Skeletal muscle tissue (tissue), 4 donors: ENCODE measurements around the gene NUP93. TPM values are rescaled to one million over a fixed set of nuclear protein-coding genes. Genes with fewer than 3 reads are reported as not detected.
"Not testable (repeated sequence)": the region's sequence is repeated elsewhere in the genome, so short reads cannot be mapped to it uniquely, and the experiment has no call there.

Experiments used
- H3K27ac ChIP-seq: one replicate; pipeline ENCODE4 v1.7.0; 2013; ENCODE audit warnings: mild to moderate bottlenecking, low read depth, low read length, inconsistent platforms
- H3K27me3 ChIP-seq, 3 donors: one replicate each; pipeline ENCODE4 v1.7.0; 2013; ENCODE audit warnings: low read length in 3 of 3; ENCODE audit not compliant: control insufficient read depth in 3 of 3, insufficient read depth in 3 of 3
- H3K36me3 ChIP-seq, 3 donors: one replicate each; pipeline ENCODE4 v1.7.0; 2013; ENCODE audit warnings: low read length in 3 of 3; ENCODE audit not compliant: control insufficient read depth in 3 of 3, insufficient read depth in 3 of 3
- H3K4me1 ChIP-seq, 3 donors: one replicate each; pipeline ENCODE4 v1.7.0; 2013; ENCODE audit warnings: low read length in 3 of 3, mild to moderate bottlenecking in 3 of 3; ENCODE audit not compliant: control insufficient read depth in 3 of 3, insufficient read depth in 3 of 3
- H3K4me3 ChIP-seq, 3 donors: one replicate each; pipeline ENCODE4 v1.7.0; 2013; ENCODE audit warnings: low read length in 3 of 3
- H3K9ac ChIP-seq, 3 donors: one replicate each; pipeline ENCODE4 v1.7.0; 2013; ENCODE audit warnings: low read length in 3 of 3, mild to moderate bottlenecking in 3 of 3, moderate library complexity in 2 of 3, low read depth in 1 of 3
- H3K9me3 ChIP-seq, 3 donors: one replicate each; pipeline ENCODE4 v1.7.0; 2013; ENCODE audit warnings: low read length in 3 of 3; ENCODE audit not compliant: control insufficient read depth in 3 of 3
- total RNA-seq: library from RNA; depleted of rRNA; stranded (reverse); fragments of >200 nt; gene quantifications from one replicate; pipeline ENCODE4 v1.2.3, GENCODE V29; 2014
- donor health status: Osteomylitis.

The NUP93 gene
- total RNA-seq, 1 donor from 2014 or later: 54.8 TPM

DNA sequence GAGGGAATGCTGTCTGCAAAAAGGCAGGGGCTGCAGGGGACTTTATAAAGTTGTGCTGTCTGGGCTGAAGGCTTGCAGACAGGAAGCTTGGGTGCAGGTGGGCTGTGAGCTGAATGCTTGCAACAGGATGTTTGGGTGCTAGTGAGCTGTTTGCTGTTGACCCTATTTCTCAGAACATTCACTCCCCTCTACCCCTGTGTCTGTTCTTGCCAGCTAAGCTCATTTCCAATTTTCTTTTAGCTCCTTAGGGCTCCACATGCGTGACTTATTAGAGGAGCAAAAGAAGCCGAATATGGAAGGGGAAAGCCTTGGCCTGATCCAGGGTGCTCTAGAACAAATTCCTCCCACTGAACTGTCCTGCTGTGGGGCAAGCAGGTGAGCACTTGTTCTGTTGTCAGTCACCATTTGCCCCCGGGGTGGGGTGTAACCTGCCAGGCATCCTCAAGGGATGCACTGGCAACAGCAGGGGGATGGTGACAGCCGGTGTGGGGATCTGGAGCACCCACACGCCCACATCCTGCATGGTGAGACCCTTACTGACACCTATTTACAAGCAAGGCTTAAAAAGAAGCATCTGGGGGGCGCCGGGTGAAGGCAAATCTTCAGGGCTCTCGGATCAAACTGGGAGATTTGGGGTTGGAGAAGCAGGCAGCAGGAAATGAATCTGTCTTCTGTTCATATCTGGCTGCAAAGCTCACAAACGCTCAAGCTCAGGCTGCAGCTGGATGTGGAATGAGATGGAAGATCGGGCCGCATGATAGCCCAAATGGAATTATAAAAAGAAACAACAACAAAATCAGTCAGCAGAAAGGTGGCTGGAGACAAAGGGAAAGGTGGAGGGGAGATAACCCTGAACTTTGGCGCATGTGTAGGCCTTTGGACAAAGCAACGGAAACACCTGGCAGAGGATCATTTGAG is 21.1 kb upstream of the NUP93 start:
- H3K4me3 ChIP-seq: no peak overlapping the region
- no peaks in the 10 kb centered on the region for H3K36me3 ChIP-seq
- no peaks in the 10 kb centered on the region for H3K4me1 ChIP-seq
- H3K9ac ChIP-seq: no peak overlapping the region
- H3K9me3 ChIP-seq: no peaks in the 10 kb centered on the region
- no peaks in the 10 kb centered on the region for H3K27me3 ChIP-seq
- H3K27ac ChIP-seq: no peak overlapping the region

DNA sequence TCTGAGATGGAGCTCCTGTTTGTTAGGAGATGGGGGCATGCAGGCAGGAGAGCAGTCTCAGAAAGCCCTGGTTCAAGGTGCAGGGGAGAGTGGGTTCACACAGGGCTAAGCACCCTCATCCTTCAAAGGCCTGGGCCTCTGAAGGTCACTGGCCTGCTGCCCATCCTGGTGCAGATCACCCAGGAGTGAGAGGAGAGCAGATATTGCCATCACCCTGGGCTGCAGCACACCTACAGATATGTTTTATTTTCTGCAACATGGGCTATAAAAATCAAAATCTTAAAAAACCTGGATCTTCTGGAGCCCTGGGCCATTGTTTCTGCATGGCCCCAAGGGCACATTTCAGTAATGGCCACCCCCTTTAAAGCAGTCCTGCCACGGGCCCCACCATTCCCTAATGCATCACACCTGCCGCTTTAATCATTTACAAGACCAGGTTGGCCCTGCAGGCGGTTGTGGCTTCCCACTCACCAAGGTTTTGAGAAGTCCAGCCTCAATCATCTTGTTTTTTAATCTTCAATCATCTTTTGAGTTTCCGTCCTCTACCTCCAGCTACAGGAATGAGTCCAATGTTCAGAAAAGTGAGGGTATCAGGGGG is 20.4 kb upstream of the NUP93 start:
- H3K27me3 ChIP-seq: no peaks in the 10 kb centered on the region
- no peak overlapping the region for H3K27ac ChIP-seq
- no peak overlapping the region for H3K9ac ChIP-seq
- no peak overlapping the region for H3K4me3 ChIP-seq
- no peaks in the 10 kb centered on the region for H3K4me1 ChIP-seq
- no peaks in the 10 kb centered on the region for H3K9me3 ChIP-seq
- no peaks in the 10 kb centered on the region for H3K36me3 ChIP-seq

DNA sequence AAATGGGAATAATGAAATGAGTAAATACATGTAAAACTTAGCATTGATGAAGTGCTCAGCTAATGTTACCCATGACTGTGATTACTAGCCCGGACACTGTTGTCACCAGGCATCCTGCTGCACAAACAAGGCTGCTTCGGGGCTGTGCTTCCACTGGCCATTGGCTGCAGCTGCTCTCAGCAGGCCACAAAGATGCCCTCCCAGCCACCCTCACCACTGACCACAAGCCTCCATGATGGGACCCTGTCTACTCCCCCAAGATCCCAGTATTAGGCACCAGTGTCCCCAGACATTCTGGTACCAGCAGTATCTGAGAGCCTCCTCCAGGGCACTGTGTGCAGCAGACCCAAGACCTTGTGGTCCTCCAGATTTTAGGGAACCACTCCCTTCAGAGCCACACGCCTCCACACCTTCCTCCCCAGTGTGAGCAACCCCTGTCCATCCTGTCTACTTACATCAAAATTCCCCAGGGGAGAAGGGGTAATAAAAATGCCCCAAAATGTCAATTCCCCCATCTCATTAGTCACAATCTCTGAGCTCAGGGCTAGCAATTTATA is 19.7 kb upstream of the NUP93 start:
- Histone ChIP-seq H3K4me3 (no peak overlapping the region), H3K9ac (no peak overlapping the region), H3K36me3 (no peaks in the 10 kb centered on the region), H3K9me3 (no peaks in the 10 kb centered on the region), H3K27me3 (no peaks in the 10 kb centered on the region), H3K27ac (no peak overlapping the region), H3K4me1 (no peaks in the 10 kb centered on the region)

DNA sequence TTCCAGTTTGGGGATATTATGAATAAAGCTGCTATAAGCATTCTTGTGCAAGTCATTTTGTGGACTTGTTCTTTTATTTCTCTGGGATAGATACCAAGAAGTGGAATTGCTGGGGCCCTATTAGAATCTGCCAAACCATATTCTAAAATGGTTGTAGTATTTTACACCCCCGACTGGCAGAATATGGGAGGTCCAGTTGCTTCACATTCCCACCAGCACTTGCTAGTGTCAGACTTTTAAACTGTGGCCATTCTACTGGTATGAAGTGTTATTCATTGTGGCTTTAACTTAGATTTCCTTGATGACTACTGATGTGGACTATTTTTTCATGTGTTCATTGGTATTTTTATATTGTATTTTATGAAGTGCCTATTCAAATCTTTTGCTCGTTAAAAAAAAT is 18.1 kb upstream of the NUP93 start:
- no peaks in the 10 kb centered on the region for H3K4me1 ChIP-seq
- no peak overlapping the region for H3K27ac ChIP-seq
- no peaks in the 10 kb centered on the region for H3K27me3 ChIP-seq
- H3K4me3 ChIP-seq: no peak overlapping the region
- H3K9ac ChIP-seq: no peak overlapping the region
- no peaks in the 10 kb centered on the region for H3K9me3 ChIP-seq
- H3K36me3 ChIP-seq: no peaks in the 10 kb centered on the region

DNA sequence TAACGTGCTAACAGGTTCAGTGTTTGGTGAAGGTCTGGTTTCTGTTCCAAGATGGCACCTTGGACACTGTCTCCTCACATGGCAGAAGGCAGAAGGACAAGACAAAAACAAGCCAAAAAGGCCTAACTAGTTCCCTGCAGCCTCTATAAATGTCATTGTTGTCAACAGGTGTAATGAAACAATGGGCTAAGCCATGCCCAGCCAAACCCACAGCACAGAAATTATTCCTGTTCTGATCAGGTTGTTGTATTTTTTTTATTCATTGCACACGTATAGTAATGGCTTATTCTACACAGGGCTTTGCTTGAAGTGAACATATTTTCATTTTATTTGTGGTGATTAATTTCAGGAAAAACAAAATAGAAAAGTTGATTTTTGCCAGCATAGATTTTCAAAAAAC is 16.1 kb upstream of the NUP93 start:
- H3K4me3 ChIP-seq: no peak overlapping the region
- no peaks in the 10 kb centered on the region for H3K9me3 ChIP-seq
- H3K4me1 ChIP-seq: no peaks in the 10 kb centered on the region
- H3K27ac ChIP-seq: no peak overlapping the region
- H3K36me3 ChIP-seq: no peaks in the 10 kb centered on the region
- H3K27me3 ChIP-seq: no peaks in the 10 kb centered on the region
- H3K9ac ChIP-seq: no peak overlapping the region

DNA sequence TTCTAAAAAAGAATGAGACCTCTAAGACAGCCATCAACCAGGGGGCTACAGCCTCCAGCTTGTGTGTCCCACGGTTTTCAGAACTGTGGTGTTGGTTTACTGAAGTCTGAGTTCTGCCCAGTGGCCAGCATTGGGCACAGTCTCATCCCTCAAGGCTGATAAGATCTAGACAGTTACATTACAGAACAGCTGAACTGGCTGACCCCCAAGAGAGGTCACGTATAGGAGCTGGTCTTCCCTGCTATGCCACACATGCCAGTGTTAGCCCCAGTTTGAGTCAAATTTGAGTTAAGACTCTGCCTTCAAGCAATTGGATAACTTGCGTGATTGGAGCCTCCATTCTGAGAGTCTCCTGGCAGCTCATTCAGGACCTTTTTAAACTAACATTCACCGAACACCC is 14.8 kb upstream of the NUP93 start:
- Histone ChIP-seq H3K9ac (no peak overlapping the region), H3K9me3 (no peaks in the 10 kb centered on the region), H3K27ac (no peak overlapping the region), H3K4me1 (no peaks in the 10 kb centered on the region), H3K36me3 (no peaks in the 10 kb centered on the region), H3K27me3 (no peaks in the 10 kb centered on the region), H3K4me3 (no peak overlapping the region)

DNA sequence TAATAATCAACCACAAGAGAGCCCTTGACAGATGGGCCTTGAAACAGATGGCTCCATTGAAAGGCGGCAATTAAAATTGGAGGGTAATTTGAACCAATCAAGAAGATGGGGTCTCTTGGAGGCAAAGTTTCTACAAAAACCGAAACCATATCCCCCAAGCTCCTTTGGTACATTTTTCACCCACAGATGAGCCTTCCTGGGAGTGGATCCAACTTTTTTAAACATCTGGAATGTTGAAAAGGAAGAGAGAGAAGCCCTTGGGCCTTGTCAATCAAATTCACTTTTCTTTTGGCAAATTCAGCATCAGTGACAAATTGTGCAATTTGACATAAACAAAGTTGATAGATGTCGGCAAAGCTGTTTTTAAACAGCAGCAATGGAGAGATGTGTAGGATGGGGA is 13.2 kb upstream of the NUP93 start:
- Histone ChIP-seq H3K9ac (no peak overlapping the region), H3K27ac (no peak overlapping the region), H3K27me3 (no peaks in the 10 kb centered on the region), H3K4me1 (no peaks in the 10 kb centered on the region), H3K4me3 (no peak overlapping the region), H3K36me3 (no peaks in the 10 kb centered on the region), H3K9me3 (no peaks in the 10 kb centered on the region)

DNA sequence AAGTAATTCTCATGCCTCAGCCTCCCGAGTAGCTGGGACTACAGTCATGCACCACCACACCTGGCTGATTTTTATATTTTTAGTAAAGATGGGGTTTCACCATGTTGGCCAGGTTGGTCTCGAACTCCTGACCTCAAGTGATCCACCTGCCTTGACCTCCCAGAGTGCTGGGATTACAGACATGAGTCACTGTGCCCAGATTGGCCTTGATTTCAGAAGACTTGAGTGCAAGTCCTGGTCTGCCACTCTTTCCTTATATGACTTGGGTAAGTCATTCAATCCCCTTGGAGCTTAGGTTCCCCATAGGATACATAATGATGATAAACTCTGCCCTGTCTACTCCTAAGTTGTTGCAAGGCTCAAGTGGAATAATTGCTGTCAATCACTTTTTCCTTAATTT is 12.4 kb upstream of the NUP93 start:
- not testable (repeated sequence) for H3K36me3 ChIP-seq, H3K27ac ChIP-seq, H3K9me3 ChIP-seq, H3K9ac ChIP-seq, H3K27me3 ChIP-seq, H3K4me1 ChIP-seq, H3K4me3 ChIP-seq

DNA sequence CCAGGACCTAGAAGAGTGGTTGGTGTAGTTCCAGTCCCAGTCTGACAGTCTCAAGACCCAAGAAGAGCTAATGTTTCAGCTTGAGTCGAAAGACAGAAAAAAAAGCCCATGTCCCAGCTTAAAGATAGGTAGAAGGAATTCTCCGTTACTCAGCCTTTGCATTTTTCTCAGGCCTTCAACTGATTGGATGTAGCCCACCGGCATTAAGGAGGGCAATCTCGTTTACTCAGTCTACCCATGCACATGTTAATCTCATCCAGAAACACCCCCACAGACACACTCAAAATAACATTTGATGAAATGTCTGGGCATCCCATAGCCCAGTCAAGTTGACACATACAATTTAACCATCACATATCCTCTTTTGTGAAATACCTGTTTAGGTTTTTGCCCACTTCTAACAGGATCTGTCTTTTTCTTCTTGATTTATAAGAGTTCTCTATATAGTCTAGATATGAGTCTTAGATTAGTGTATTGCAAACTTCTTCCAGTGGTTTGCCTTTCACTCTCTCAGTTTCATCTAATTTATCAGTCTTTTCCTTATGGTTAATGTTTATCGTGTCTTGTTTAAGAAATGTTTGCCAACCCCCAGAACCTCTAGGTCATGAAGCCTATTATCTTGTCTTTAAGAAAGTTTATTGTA is 7.6 kb upstream of the NUP93 start:
- Histone ChIP-seq H3K4me3 (no peak overlapping the region), H3K27me3 (no peaks in the 10 kb centered on the region), H3K9me3 (no peaks in the 10 kb centered on the region), H3K4me1 (no peaks in the 10 kb centered on the region), H3K27ac (no peak overlapping the region), H3K36me3 (no peaks in the 10 kb centered on the region), H3K9ac (no peak overlapping the region)

DNA sequence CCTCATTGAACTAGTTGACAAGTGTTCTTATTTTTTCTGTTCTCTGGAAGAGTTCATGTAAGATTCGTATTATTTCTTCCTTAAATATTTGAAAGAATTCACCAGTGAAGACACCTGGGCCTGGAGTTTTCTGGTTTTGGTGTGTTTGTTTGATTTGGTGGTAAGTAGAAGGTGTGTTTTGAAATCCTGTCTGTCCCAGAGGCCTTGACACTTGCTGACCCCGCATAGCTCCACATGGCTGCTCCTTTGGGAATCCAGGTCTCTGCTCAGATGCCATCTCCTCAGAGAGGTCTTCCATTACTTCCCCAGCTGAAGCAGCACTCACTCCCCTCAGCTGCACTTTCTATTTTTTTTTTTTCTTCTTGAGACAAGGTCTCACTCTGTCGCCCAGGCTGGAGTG is 5.7 kb upstream of the NUP93 start:
- H3K9me3 ChIP-seq: no peaks in the 10 kb centered on the region
- H3K27me3 ChIP-seq: no peaks in the 10 kb centered on the region
- H3K4me3 ChIP-seq: no peak overlapping the region
- H3K4me1 ChIP-seq: peaks cover 7 to 8% (median 8%) of the 10 kb centered on the region in 3 donors
- H3K9ac ChIP-seq: no peak overlapping the region
- no peaks in the 10 kb centered on the region for H3K36me3 ChIP-seq
- H3K27ac ChIP-seq: no peak overlapping the region
